GM12872 (cell line): ENCODE data around the gene TEX30.

Experiments
- CTCF ChIP-seq: IDR thresholded peaks from 3 replicates; pipeline ENCODE4 v1.5.1; 2011; ENCODE audit warnings: low read depth, mild to moderate bottlenecking, low read length, moderate library complexity; ENCODE audit not compliant: insufficient read depth

Gene TEX30

GRCh38 chr13:102768909-102769308 is 4.7 kb downstream of the TEX30 start:
- TF ChIP-seq CTCF: no peak

- no peak for TF ChIP-seq CTCF
Observed at GRCh38 chr13:102763741-102764140, 9.8 kb downstream of the TEX30 start.

DNA sequence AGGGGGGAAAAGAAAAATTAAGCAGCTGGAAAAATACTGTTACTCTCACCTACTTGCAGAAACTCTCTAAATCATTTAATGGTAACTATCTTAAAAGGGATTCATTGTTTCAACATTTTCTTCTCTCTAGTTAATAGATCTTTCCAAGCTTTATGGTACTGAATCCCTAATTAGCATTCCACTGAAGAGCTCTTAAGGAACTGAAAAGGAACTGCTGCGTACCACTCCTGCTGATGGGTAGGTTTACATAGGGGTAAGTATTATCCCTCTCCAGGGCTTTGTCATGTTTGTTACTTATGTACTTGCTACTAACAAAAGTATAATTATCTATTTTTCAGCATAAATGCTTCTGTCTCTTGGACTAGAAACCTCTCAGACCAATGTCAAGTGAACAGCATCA is 12.5 kb downstream of the TEX30 start:
- TF ChIP-seq CTCF: no peak

- no peak for TF ChIP-seq CTCF
Observed at GRCh38 chr13:102758842-102759241, 14.7 kb downstream of the TEX30 start.

DNA sequence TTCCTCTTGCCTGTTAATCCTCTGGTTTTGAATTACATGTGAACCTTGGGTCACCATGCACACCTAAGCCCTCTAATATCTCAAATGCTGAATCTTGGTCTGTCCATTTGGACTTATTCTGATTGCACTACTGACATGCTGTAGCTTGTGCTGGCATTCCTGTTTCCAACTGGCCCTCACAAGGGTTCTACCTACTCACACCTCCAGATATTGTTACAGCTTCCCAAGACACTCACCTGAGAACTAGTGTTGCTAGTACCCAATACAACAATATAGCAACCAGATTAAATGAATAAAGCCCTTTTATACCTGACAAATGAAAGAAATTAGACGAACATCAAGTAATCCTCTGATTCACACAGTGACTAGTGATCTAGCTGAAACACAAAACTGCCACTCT is 16.6 kb downstream of the TEX30 start:
- no peak for TF ChIP-seq CTCF

DNA sequence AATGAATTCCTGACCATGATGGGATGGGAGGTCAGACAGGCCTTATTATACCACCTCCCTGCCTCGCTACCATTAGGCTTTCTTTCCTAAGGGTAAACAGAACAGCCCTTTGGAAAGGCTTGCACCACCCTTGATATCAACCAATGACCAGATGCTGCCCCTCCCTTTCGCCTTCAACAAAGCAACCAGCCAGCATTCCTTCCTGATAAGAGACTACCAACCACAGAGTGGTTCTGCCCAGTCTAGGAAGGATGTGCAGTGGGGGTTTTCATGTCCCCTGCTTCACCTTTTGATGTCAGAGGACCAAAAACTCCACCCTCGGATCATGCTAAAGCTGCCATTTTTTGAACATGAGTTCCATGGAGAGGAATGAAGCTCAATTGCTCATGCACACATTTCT is 21.7 kb downstream of the TEX30 start:
- no peak for TF ChIP-seq CTCF

- TF ChIP-seq CTCF: no peak
Observed at GRCh38 chr13:102742506-102742905, 31.1 kb downstream of the TEX30 start.

DNA sequence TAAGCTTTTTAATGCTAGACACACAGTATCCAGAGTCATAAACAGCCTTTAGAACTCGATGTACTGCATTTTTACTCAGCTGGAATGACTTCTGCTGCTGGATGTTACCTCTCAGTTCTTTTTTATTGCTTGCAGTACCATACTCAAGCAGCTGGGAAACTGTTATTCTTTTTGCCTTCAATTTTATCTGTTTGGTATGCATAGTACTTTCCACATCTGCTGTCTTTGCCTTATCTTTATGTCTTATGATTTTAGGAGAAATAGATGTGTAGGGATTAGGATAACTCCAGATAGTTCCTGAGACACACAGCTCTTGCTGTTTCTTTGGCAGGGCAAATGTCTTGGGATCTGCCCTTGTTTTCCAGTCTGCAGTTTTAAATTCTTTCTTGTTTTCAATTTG is 31.5 kb downstream of the TEX30 start:
- no peak for TF ChIP-seq CTCF
